ENCODE results near the gene MGAT4A. TPM values are rescaled to one million over a fixed set of nuclear protein-coding genes. Genes with fewer than 3 reads are reported as not detected.
A peak's percentile ranks its signal among the peaks of the same experiment; 100 is the strongest.

MGAT4A gene
- total and polyA plus RNA-seq, 2 of the 13 experiments (the other 11 are each of a cell fraction or from before 2014, with no cell fraction given): 47.2 to 90.9 TPM

- TF ChIP-seq, protein P1, sequence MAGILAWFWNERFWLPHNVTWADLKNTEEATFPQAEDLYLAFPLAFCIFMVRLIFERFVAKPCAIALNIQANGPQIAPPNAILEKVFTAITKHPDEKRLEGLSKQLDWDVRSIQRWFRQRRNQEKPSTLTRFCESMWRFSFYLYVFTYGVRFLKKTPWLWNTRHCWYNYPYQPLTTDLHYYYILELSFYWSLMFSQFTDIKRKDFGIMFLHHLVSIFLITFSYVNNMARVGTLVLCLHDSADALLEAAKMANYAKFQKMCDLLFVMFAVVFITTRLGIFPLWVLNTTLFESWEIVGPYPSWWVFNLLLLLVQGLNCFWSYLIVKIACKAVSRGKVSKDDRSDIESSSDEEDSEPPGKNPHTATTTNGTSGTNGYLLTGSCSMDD (CRISPR knock-in tag; IDR thresholded peaks at IDR 0.05): no peak
- TF ChIP-seq, protein P2, sequence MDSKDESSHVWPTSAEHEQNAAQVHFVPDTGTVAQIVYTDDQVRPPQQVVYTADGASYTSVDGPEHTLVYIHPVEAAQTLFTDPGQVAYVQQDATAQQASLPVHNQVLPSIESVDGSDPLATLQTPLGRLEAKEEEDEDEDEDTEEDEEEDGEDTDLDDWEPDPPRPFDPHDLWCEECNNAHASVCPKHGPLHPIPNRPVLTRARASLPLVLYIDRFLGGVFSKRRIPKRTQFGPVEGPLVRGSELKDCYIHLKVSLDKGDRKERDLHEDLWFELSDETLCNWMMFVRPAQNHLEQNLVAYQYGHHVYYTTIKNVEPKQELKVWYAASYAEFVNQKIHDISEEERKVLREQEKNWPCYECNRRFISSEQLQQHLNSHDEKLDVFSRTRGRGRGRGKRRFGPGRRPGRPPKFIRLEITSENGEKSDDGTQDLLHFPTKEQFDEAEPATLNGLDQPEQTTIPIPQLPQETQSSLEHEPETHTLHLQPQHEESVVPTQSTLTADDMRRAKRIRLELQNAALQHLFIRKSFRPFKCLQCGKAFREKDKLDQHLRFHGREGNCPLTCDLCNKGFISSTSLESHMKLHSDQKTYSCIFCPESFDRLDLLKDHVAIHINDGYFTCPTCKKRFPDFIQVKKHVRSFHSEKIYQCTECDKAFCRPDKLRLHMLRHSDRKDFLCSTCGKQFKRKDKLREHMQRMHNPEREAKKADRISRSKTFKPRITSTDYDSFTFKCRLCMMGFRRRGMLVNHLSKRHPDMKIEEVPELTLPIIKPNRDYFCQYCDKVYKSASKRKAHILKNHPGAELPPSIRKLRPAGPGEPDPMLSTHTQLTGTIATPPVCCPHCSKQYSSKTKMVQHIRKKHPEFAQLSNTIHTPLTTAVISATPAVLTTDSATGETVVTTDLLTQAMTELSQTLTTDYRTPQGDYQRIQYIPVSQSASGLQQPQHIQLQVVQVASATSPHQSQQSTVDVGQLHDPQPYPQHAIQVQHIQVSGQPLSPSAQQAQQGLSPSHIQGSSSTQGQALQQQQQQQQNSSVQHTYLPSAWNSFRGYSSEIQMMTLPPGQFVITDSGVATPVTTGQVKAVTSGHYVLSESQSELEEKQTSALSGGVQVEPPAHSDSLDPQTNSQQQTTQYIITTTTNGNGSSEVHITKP (CRISPR knock-in tag; IDR thresholded peaks at IDR 0.05; ENCODE audit: low read depth): no peak
- peak; percentile 47 for TF ChIP-seq NCOR1 (IDR thresholded peaks at IDR 0.05; ENCODE audit: borderline replicate concordance, low read length)
- TF ChIP-seq ASH2L (IDR thresholded peaks at IDR 0.05; ENCODE audit: insufficient read length, low read depth, low read length): peak; percentile 47
- TF ChIP-seq MYPOP (CRISPR knock-in tag; IDR thresholded peaks at IDR 0.05): peak; percentile 2; the same call in 1 of the 2 replicates
- no peak for TF ChIP-seq ZNF205 (CRISPR knock-in tag; IDR thresholded peaks at IDR 0.05)
- 0 out of 2 replicates have a peak, but pooled peaks have one; percentile 63 for TF ChIP-seq ZNF280D (CRISPR knock-in tag; IDR thresholded peaks at IDR 0.05)
- TF ChIP-seq HIC2 (CRISPR knock-in tag; IDR thresholded peaks at IDR 0.05; ENCODE audit: low read depth): no peak
- TF ChIP-seq, protein P3, sequence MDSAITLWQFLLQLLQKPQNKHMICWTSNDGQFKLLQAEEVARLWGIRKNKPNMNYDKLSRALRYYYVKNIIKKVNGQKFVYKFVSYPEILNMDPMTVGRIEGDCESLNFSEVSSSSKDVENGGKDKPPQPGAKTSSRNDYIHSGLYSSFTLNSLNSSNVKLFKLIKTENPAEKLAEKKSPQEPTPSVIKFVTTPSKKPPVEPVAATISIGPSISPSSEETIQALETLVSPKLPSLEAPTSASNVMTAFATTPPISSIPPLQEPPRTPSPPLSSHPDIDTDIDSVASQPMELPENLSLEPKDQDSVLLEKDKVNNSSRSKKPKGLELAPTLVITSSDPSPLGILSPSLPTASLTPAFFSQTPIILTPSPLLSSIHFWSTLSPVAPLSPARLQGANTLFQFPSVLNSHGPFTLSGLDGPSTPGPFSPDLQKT (CRISPR knock-in tag; IDR thresholded peaks at IDR 0.05; ENCODE audit: borderline replicate concordance): no peak
- TF ChIP-seq NCOA1 (CRISPR knock-in tag; IDR thresholded peaks at IDR 0.05): no peak
- TF ChIP-seq, protein P4, sequence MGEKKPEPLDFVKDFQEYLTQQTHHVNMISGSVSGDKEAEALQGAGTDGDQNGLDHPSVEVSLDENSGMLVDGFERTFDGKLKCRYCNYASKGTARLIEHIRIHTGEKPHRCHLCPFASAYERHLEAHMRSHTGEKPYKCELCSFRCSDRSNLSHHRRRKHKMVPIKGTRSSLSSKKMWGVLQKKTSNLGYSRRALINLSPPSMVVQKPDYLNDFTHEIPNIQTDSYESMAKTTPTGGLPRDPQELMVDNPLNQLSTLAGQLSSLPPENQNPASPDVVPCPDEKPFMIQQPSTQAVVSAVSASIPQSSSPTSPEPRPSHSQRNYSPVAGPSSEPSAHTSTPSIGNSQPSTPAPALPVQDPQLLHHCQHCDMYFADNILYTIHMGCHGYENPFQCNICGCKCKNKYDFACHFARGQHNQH (CRISPR knock-in tag; IDR thresholded peaks at IDR 0.05): 0 out of 2 replicates have a peak, but pooled peaks have one; percentile 1
- TF ChIP-seq TFE3 (CRISPR knock-in tag; IDR thresholded peaks at IDR 0.05): 0 out of 2 replicates have a peak, but pooled peaks have one; percentile 16
- no peak for TF ChIP-seq ZNF782 (CRISPR knock-in tag; IDR thresholded peaks at IDR 0.05; ENCODE audit: borderline replicate concordance)
These were observed 990 bp upstream of the MGAT4A start (continued) for GRCh38 chr2:98731894-98732349.
